C4-2B (cell line): ENCODE measurements around the gene ATG4A.

Experiments
- ZFX ChIP-seq: fragments of 450-650 bp; IDR thresholded peaks from 2 replicates; pipeline ENCODE4 v1.6.1; 2017
- TF ChIP-seq, protein P1 (sequence below): fragments of 450-650 bp; conservative IDR thresholded peaks from 2 replicates; pipeline ENCODE4 v1.5.1; 2017; ENCODE audit warnings: mild to moderate bottlenecking

DNA sequence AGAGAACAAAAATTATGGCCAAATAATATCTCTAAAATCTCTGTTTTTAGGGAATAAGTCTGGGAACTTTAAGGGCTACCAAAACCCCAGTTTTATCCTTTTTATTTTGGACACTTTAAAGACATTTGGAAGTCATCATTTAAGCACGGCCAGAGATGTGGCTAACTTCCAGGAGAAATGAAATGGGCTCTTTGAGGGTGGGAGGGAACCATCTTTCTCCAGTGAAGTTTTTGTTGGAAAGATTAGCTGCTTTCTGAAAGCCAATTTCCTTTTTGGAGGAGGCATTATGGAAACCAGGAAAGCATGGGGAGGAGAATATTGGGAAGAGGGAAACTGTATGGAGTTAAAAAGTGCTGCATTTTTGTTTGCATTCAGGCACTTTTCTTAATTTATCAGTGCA, 41.9 kb upstream of the ATG4A start:
- TF ChIP-seq, protein P1, sequence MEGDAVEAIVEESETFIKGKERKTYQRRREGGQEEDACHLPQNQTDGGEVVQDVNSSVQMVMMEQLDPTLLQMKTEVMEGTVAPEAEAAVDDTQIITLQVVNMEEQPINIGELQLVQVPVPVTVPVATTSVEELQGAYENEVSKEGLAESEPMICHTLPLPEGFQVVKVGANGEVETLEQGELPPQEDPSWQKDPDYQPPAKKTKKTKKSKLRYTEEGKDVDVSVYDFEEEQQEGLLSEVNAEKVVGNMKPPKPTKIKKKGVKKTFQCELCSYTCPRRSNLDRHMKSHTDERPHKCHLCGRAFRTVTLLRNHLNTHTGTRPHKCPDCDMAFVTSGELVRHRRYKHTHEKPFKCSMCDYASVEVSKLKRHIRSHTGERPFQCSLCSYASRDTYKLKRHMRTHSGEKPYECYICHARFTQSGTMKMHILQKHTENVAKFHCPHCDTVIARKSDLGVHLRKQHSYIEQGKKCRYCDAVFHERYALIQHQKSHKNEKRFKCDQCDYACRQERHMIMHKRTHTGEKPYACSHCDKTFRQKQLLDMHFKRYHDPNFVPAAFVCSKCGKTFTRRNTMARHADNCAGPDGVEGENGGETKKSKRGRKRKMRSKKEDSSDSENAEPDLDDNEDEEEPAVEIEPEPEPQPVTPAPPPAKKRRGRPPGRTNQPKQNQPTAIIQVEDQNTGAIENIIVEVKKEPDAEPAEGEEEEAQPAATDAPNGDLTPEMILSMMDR: no peak
- no peak for TF ChIP-seq ZFX
